Measurements from ENCODE around the gene SLC9A3.
"Not testable (repeated sequence)": the region's sequence is repeated elsewhere in the genome, so short reads cannot be mapped to it uniquely, and the experiment has no call there.

The SLC9A3 gene

DNA sequence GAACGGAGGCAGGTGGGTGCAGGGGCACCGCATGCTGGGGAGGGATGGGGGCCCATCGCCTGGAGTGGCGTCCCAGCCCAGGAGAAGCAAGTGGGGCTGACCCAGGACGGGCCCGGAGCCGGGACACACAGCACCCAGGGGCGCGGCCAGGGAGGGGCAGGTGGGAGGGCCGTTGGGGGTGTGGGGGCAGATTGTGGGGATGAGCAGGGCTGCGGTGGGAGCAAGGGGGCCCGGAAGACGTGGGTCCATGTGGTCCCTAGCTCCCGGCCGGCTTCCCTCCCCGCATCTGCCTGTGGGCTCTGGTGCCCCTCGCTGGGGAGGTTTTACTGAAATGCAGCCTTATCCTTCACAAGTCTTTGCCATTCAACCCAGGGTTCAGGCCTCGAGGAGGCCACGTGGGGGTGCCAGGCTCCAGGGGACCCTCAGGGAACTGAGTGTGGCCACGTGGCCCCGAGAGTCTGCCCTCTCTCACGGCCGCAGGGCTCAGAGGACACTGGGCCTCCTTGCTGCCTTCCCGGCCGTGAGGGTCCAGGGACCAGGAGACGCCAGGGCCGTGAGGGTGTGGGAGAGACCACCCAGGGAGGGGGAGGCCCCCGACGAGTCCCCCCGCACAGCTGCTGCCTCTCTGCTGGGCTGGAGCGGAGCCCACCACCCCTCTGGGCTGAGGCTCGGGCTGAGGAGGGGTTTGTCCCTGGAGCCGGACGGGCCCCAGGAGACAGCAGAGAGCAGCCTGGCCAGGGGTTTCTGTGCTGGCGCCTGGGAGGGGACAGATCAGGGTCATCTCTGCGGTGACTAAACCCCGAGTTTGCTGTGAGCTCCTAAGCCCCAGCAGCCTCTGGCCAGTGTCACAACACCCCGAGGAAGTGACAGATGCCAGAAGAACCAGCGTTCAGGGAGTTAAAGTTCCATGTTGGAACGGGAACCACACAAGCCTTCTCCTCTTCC is 35.2 kb downstream of the SLC9A3 start:
- Histone ChIP-seq H3K23ac (ENCODE audit: low read depth, low read length, poor library complexity) (peak overlapping the region; percentile 80), H2BK12ac (ENCODE audit: low read length) (peak overlapping the region; percentile 90), H3K4ac (ENCODE audit: low read length) (no peak overlapping the region), H2BK15ac (ENCODE audit: low read length) (peak overlapping the region; percentile 17), H4K91ac (ENCODE audit: low read depth, low read length, poor library complexity) (no peak overlapping the region), H4K8ac (ENCODE audit: low read depth, low read length) (no peak overlapping the region), H3K4me2 (ENCODE audit: insufficient read depth, low read length, poor library complexity, severe bottlenecking) (no peak overlapping the region), H2AK5ac (ENCODE audit: low read depth, low read length) (peak overlapping the region; percentile 90), H3K14ac (ENCODE audit: low read length) (peak overlapping the region; percentile 82), H2BK5ac (ENCODE audit: low read length) (peak overlapping the region; percentile 75), H3K4me1 (ENCODE audit: control insufficient read depth in 2 of 2, insufficient read depth in 1 of 2, low read depth in 1 of 2, low read length in 2 of 2) (peaks cover 0 to 2% of the 10 kb centered on the region in 2 donors), H3K27ac (replicated peaks; ENCODE audit: low read length) (no peak overlapping the region), H3K9me3 (replicated peaks in 1 of 2; ENCODE audit: control insufficient read depth in 2 of 2, insufficient read depth in 1 of 2, low read depth in 1 of 2, low read length in 2 of 2) (no peaks in the 10 kb centered on the region), H2AFZ (ENCODE audit: low read length) (peak overlapping the region; percentile 22), H3K27me3 (ENCODE audit: control insufficient read depth in 3 of 3, insufficient read depth in 3 of 3, low read depth in 1 of 3, low read length in 3 of 3) (peaks cover 14 to 36% (median 30%) of the 10 kb centered on the region in 3 experiments), H3K18ac (ENCODE audit: low read length) (no peak overlapping the region), H3K36me3 (replicated peaks in 1 of 2; ENCODE audit: control insufficient read depth in 2 of 2, insufficient read depth in 2 of 2, low read length in 2 of 2) (no peaks in the 10 kb centered on the region), H3K4me3 (ENCODE audit: low read length in 2 of 2) (no peak overlapping the region), H3K79me1 (ENCODE audit: low read depth, low read length) (peaks cover 2% of the 10 kb centered on the region), H2BK120ac (ENCODE audit: low read depth, low read length) (no peak overlapping the region), H3K9ac (ENCODE audit: low read depth, low read length, poor library complexity) (peak overlapping the region; percentile 21)
- DNase-seq (ENCODE audit: low spot score) = no peak
- WGBS, 2 donors (ENCODE audit: extremely low coverage in 2 of 2, insufficient read length in 2 of 2, insufficient replicate concordance in 1 of 2) = no CpG with 5 or more reads among the region's 40 CpGs

DNA sequence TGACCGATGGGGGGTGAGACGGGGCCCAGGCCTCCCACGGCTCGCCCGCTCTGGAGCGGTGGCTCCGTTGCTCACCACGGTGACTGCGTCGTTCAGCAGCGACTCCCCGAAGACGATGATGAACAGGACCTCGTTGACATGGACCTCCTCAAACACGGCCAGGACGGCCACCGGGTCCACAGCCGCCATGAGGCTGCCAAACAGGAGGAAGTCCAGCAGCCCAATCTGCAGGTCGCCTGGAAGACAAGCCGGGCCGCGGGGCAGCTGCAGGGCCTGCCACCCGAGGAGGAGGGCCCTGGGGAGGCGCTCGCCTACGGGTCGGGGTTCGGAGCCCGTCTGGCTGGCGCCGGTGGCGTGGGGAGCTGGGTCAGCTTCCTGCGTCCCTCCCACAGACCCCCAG is 36.0 kb downstream of the SLC9A3 start:
- no peak overlapping the region for H3K4me2 ChIP-seq (ENCODE audit: insufficient read depth, low read length, poor library complexity, severe bottlenecking)
- H3K9ac ChIP-seq (ENCODE audit: low read depth, low read length, poor library complexity) = no peak overlapping the region
- no peak overlapping the region for H2BK5ac ChIP-seq (ENCODE audit: low read length)
- peaks cover 7 to 28% (median 22%) of the 10 kb centered on the region in 3 experiments for H3K27me3 ChIP-seq (ENCODE audit: control insufficient read depth in 3 of 3, insufficient read depth in 3 of 3, low read depth in 1 of 3, low read length in 3 of 3)
- no peak overlapping the region for H4K91ac ChIP-seq (ENCODE audit: low read depth, low read length, poor library complexity)
- no peak overlapping the region for H2AFZ ChIP-seq (ENCODE audit: low read length)
- WGBS, 2 donors (ENCODE audit: extremely low coverage in 2 of 2, insufficient read length in 2 of 2, insufficient replicate concordance in 1 of 2) = no CpG with 5 or more reads among the region's 33 CpGs
- H3K4me1 ChIP-seq (ENCODE audit: control insufficient read depth in 2 of 2, insufficient read depth in 1 of 2, low read depth in 1 of 2, low read length in 2 of 2) = peaks cover 0 to 2% of the 10 kb centered on the region in 2 donors
- peaks cover 1% of the 10 kb centered on the region for H3K79me1 ChIP-seq (ENCODE audit: low read depth, low read length)
- H2BK120ac ChIP-seq (ENCODE audit: low read depth, low read length) = no peak overlapping the region
- H3K9me3 ChIP-seq (replicated peaks in 1 of 2; ENCODE audit: control insufficient read depth in 2 of 2, insufficient read depth in 1 of 2, low read depth in 1 of 2, low read length in 2 of 2) = no peaks in the 10 kb centered on the region
- no peak overlapping the region for H2BK15ac ChIP-seq (ENCODE audit: low read length)
- H3K4me3 ChIP-seq (ENCODE audit: low read length in 2 of 2) = no peak overlapping the region
- no peak overlapping the region for H3K4ac ChIP-seq (ENCODE audit: low read length)
- no peak overlapping the region for H3K27ac ChIP-seq (replicated peaks; ENCODE audit: low read length)
- H3K23ac ChIP-seq (ENCODE audit: low read depth, low read length, poor library complexity) = peak overlapping the region; percentile 80
- no peak overlapping the region for H4K8ac ChIP-seq (ENCODE audit: low read depth, low read length)
- H3K36me3 ChIP-seq (replicated peaks in 1 of 2; ENCODE audit: control insufficient read depth in 2 of 2, insufficient read depth in 2 of 2, low read length in 2 of 2) = no peaks in the 10 kb centered on the region
- DNase-seq (ENCODE audit: low spot score) = no peak
- H3K14ac ChIP-seq (ENCODE audit: low read length) = peak overlapping the region; percentile 82
- H3K18ac ChIP-seq (ENCODE audit: low read length) = peak overlapping the region; percentile 71
- peak overlapping the region; percentile 90 for H2AK5ac ChIP-seq (ENCODE audit: low read depth, low read length)
- no peak overlapping the region for H2BK12ac ChIP-seq (ENCODE audit: low read length)

DNA sequence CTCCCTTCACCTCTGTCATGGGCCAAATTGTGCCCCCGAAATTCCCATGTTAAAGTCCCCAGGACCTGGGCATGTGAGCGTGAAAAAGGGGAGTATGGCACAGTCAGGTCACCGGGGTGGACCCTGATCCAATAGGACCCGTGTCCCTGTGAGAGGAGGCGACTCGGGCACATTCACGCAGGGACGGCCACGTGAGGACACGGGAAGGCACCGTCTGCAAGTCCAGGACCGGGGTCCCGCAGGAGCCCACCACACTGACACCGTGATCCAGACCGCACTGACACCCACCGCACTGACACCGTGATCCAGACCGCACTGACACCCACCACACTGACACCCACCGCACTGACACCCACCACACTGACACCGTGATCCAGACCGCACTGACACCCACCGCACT is 37.7 kb downstream of the SLC9A3 start:
- Histone ChIP-seq H2AK5ac (ENCODE audit: low read depth, low read length) (peak overlapping the region; percentile 10), H2BK5ac (ENCODE audit: low read length) (peak overlapping the region; percentile 70), H3K27me3 (ENCODE audit: control insufficient read depth in 3 of 3, insufficient read depth in 3 of 3, low read depth in 1 of 3, low read length in 3 of 3) (peaks cover 0 to 19% (median 9%) of the 10 kb centered on the region in 3 experiments)
- not testable (repeated sequence) for H2BK12ac ChIP-seq (ENCODE audit: low read length); H3K18ac ChIP-seq (ENCODE audit: low read length); H3K9ac ChIP-seq (ENCODE audit: low read depth, low read length, poor library complexity); H2BK15ac ChIP-seq (ENCODE audit: low read length); H3K14ac ChIP-seq (ENCODE audit: low read length); H3K4me3 ChIP-seq (ENCODE audit: low read length in 2 of 2); H3K9me3 ChIP-seq (replicated peaks in 1 of 2; ENCODE audit: control insufficient read depth in 2 of 2, insufficient read depth in 1 of 2, low read depth in 1 of 2, low read length in 2 of 2); H3K23ac ChIP-seq (ENCODE audit: low read depth, low read length, poor library complexity); H3K4ac ChIP-seq (ENCODE audit: low read length); H3K4me1 ChIP-seq (ENCODE audit: control insufficient read depth in 2 of 2, insufficient read depth in 1 of 2, low read depth in 1 of 2, low read length in 2 of 2); DNase-seq (ENCODE audit: low spot score); H2AFZ ChIP-seq (ENCODE audit: low read length); H3K27ac ChIP-seq (replicated peaks; ENCODE audit: low read length); H2BK120ac ChIP-seq (ENCODE audit: low read depth, low read length); H4K8ac ChIP-seq (ENCODE audit: low read depth, low read length); H3K4me2 ChIP-seq (ENCODE audit: insufficient read depth, low read length, poor library complexity, severe bottlenecking); H3K79me1 ChIP-seq (ENCODE audit: low read depth, low read length); H3K36me3 ChIP-seq (replicated peaks in 1 of 2; ENCODE audit: control insufficient read depth in 2 of 2, insufficient read depth in 2 of 2, low read length in 2 of 2); H4K91ac ChIP-seq (ENCODE audit: low read depth, low read length, poor library complexity)
- no CpG with 5 or more reads among the region's 22 CpGs for WGBS, 2 donors (ENCODE audit: extremely low coverage in 2 of 2, insufficient read length in 2 of 2, insufficient replicate concordance in 1 of 2)

DNA sequence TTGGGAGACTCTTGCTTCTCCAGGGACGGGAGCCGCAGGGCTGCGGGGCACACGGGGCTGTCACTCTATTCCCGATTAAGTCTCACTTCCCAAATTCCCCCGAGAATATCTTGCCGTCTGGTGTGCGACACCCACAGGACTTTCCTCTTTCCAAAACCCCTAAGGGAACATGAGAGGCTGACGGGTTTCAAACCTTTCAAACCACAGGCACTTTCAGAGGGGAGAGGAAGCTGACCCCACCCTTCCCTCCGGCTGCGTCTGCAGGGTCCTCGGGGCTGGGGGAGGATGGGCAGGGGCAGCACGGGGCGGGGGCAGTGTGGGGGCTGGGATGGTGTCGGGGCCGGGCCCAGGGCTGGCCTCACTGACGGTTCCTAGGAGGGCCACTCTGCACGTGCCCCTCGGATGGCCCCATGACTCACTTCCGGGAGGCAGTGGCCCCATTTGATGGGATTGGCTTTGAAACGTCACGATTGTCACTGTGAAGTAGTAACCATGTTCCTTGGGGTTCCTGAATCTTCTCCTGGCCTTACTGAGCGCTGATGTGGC is 38.2 kb downstream of the SLC9A3 start:
- no peak overlapping the region for H4K8ac ChIP-seq (ENCODE audit: low read depth, low read length)
- no peak overlapping the region for H3K18ac ChIP-seq (ENCODE audit: low read length)
- H3K9me3 ChIP-seq (replicated peaks in 1 of 2; ENCODE audit: control insufficient read depth in 2 of 2, insufficient read depth in 1 of 2, low read depth in 1 of 2, low read length in 2 of 2) = no peaks in the 10 kb centered on the region
- DNase-seq (ENCODE audit: low spot score) = no peak
- H2AK5ac ChIP-seq (ENCODE audit: low read depth, low read length) = peak overlapping the region; percentile 10
- no peaks in the 10 kb centered on the region for H3K4me1 ChIP-seq (ENCODE audit: control insufficient read depth in 2 of 2, insufficient read depth in 1 of 2, low read depth in 1 of 2, low read length in 2 of 2)
- H4K91ac ChIP-seq (ENCODE audit: low read depth, low read length, poor library complexity) = no peak overlapping the region
- H2AFZ ChIP-seq (ENCODE audit: low read length) = no peak overlapping the region
- no peak overlapping the region for H3K14ac ChIP-seq (ENCODE audit: low read length)
- H3K27ac ChIP-seq (replicated peaks; ENCODE audit: low read length) = no peak overlapping the region
- WGBS, 2 donors (ENCODE audit: extremely low coverage in 2 of 2, insufficient read length in 2 of 2, insufficient replicate concordance in 1 of 2) = no CpG with 5 or more reads among the region's 23 CpGs
- H3K27me3 ChIP-seq (ENCODE audit: control insufficient read depth in 3 of 3, insufficient read depth in 3 of 3, low read depth in 1 of 3, low read length in 3 of 3) = peaks cover 0 to 17% (median 4%) of the 10 kb centered on the region in 3 experiments
- no peaks in the 10 kb centered on the region for H3K36me3 ChIP-seq (replicated peaks in 1 of 2; ENCODE audit: control insufficient read depth in 2 of 2, insufficient read depth in 2 of 2, low read length in 2 of 2)
- H3K4ac ChIP-seq (ENCODE audit: low read length) = no peak overlapping the region
- H2BK12ac ChIP-seq (ENCODE audit: low read length) = no peak overlapping the region
- no peak overlapping the region for H3K4me2 ChIP-seq (ENCODE audit: insufficient read depth, low read length, poor library complexity, severe bottlenecking)
- peak overlapping the region; percentile 70 for H2BK5ac ChIP-seq (ENCODE audit: low read length)
- peaks cover 3% of the 10 kb centered on the region for H3K79me1 ChIP-seq (ENCODE audit: low read depth, low read length)
- no peak overlapping the region for H2BK15ac ChIP-seq (ENCODE audit: low read length)
- no peak overlapping the region for H3K4me3 ChIP-seq (ENCODE audit: low read length in 2 of 2)
- H2BK120ac ChIP-seq (ENCODE audit: low read depth, low read length) = no peak overlapping the region
- H3K9ac ChIP-seq (ENCODE audit: low read depth, low read length, poor library complexity) = no peak overlapping the region
- no peak overlapping the region for H3K23ac ChIP-seq (ENCODE audit: low read depth, low read length, poor library complexity)

All from neuronal stem cell (in vitro differentiated cells).